PFSK-1 (cell line): Measurements from ENCODE around the gene TCHP.

Source experiments
- FOXP2 ChIP-seq: optimal IDR thresholded peaks from 2 replicates; pipeline ENCODE3; 2011; ENCODE audit warnings: borderline replicate concordance, control low read depth, inconsistent platforms; ENCODE audit not compliant: insufficient read depth; ENCODE audit errors: extremely low read length, extremely low read depth
- POLR2AphosphoS5 ChIP-seq: IDR thresholded peaks from 2 replicates; pipeline ENCODE4 v1.6.1; 2012; ENCODE audit warnings: low read depth, mild to moderate bottlenecking, control low read depth, low read length, moderate library complexity
- REST ChIP-seq, 2 experiments: IDR thresholded peaks; 2 replicates each; pipeline versions ENCODE4 v1.6.1 to v1.8.0; 2011 to 2012; ENCODE audit warnings: low read depth in 2 of 2, low read length in 2 of 2, control low read depth in 1 of 2, inconsistent platforms in 1 of 2, mild to moderate bottlenecking in 1 of 2, moderate library complexity in 1 of 2; ENCODE audit not compliant: insufficient read depth in 1 of 2
- SIN3A ChIP-seq: IDR thresholded peaks from 2 replicates; pipeline ENCODE4 v1.6.1; 2012; ENCODE audit warnings: mild to moderate bottlenecking, low read length, moderate library complexity, borderline replicate concordance; ENCODE audit not compliant: insufficient read depth
- TAF1 ChIP-seq: IDR thresholded peaks from 2 replicates; pipeline ENCODE4 v1.6.1; 2012; ENCODE audit warnings: low read length, control low read depth, borderline replicate concordance; ENCODE audit not compliant: insufficient read depth

TCHP gene

DNA sequence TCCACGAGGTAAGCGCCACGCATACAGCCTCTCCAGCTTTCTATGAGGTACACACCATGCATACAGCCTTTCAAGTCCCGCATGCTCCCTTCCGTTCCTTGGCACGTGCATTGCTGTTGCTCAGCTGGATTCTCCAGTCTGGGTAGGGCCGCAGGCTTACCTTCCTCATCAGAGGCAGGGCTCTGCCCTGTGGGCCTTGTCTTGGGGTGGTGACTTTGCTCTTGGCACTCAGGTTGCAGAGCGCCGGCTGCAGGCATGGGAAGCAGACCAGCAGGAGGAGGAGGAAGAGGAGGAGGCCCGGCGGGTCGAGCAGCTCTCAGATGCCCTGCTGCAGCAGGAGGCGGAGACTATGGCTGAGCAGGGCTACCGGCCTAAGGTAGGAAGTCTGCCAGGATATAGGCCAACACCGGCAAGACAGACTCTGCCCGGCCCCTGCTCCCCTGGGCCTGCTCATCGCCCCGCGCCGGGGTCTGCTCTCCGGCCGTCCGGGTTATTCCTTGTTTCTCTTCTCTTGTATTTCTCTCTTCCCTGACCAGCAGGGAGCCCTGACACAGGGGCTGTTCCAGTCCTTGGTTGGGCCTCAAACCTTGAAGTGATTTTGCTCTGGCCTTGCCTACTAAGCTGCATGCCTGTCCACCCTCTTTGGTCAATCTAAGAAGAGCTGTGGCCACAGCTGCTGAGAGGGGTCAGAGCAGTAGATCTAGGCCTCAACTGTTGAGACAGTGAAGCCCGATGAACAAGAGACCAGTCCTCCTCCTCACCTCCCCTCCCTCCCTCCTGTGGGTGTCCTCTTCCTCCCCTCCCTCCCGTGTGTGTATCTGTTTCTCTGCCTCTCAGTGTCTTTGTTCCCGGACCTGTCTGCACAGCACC, 15.3 kb downstream of the TCHP start:
- TF ChIP-seq TAF1 (no peak), POLR2AphosphoS5 (no peak), REST (IDR thresholded peaks at IDR 0.05; ENCODE audit: insufficient read depth in 1 of 2, low read depth in 2 of 2, low read length in 2 of 2) (no peak), SIN3A (no peak), FOXP2 (no peak)

DNA sequence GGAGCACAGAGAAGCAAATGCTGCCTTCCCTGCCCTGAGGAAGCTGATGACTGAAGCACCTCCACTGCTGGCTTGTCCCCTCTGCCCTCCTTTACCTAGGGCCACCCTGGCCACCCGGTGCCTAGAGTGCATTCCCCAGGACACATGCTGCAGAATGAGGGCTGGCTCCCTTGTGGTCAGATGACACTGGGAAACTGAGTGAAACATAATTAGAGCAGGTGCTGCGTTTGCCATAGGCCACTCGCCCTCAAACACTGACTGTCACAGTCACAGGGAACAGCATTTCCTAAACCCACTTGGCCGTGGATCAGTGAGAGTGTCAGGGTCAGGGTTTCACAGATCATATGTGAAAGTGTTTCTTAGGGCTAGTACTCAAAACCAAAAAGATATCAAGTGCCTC, 16.0 kb downstream of the TCHP start:
- TF ChIP-seq POLR2AphosphoS5: no peak
- TF ChIP-seq FOXP2: no peak
- TF ChIP-seq TAF1: no peak
- TF ChIP-seq SIN3A: no peak
- TF ChIP-seq REST (IDR thresholded peaks at IDR 0.05; ENCODE audit: insufficient read depth in 1 of 2, low read depth in 2 of 2, low read length in 2 of 2): no peak

DNA sequence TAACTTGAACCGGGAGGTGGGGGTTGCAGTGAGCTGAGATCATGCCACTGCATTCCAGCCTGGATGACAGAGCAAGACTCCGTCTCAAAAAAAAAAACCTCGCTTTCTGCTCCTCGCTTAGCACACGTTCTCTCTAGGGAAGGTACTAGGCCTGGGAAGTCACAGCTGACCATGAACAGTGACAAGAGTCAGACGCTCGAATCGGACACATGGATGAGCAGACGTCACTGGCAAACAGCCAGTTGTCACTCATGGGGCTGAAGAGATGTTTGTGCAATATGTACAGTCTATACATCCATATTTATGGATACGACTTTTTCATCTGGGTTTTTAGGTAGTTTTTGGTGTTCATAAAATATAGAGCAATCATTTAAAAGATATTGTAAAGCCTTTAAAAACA, 19.4 kb downstream of the TCHP start:
- no peak for TF ChIP-seq POLR2AphosphoS5
- no peak for TF ChIP-seq SIN3A
- no peak for TF ChIP-seq REST (IDR thresholded peaks at IDR 0.05; ENCODE audit: insufficient read depth in 1 of 2, low read depth in 2 of 2, low read length in 2 of 2)
- TF ChIP-seq FOXP2: no peak
- TF ChIP-seq TAF1: no peak

DNA sequence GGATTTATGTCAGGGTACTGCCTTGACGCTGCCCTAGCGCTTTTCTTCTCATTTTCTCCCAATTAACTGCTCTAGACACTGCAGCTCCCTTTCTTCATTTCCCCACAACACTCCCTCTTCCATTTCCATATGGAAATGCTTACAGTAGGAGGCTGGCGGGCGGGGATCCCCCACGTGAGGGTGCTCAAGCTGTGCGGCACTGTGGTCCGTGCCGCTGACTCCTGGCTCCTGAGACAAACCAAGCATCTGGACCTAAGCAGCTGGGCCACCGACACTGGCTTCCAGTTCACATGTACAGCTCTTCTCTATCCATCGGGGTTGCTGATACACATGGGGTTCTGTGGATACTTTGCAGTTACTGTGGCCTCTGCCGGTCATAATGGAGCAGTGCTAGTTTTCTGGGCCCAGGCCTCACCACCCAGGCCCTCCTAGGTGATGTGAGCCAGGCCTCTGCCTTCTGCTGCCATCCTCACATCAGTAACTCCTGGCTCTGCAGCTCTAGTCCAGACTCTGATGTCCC, 20.2 kb downstream of the TCHP start:
- TF ChIP-seq POLR2AphosphoS5 (no peak), REST (IDR thresholded peaks at IDR 0.05; ENCODE audit: insufficient read depth in 1 of 2, low read depth in 2 of 2, low read length in 2 of 2) (no peak), TAF1 (no peak), FOXP2 (no peak), SIN3A (no peak)
